ENCODE measurements around the gene LAMP2.

LAMP2 gene

GRCh38 chrX:120401301-120401700 lies 67.8 kb downstream of the LAMP2 start:
- H3K36me3 Mint-ChIP-seq (ENCODE audit: low read depth): no peaks in the 10 kb centered on the region
- no peaks in the 10 kb centered on the region for H3K27me3 Mint-ChIP-seq (ENCODE audit: low read depth)
- H3K27ac Mint-ChIP-seq: no peak overlapping the region
- H3K4me1 Mint-ChIP-seq: no peaks in the 10 kb centered on the region
- no peak for TF ChIP-seq CTCF (IDR thresholded peaks at IDR 0.05; ENCODE audit: unreplicated experiment in 3 of 3)
- H3K9me3 Mint-ChIP-seq: peaks cover 11% of the 10 kb centered on the region
- no peak overlapping the region for H3K4me3 Mint-ChIP-seq

GRCh38 chrX:120380699-120381098 lies 88.4 kb downstream of the LAMP2 start:
- peaks cover 13% of the 10 kb centered on the region for H3K9me3 Mint-ChIP-seq
- TF ChIP-seq CTCF (IDR thresholded peaks at IDR 0.05; ENCODE audit: unreplicated experiment in 3 of 3): no peak
- H3K27me3 Mint-ChIP-seq (ENCODE audit: low read depth): no peaks in the 10 kb centered on the region
- no peak overlapping the region for H3K4me3 Mint-ChIP-seq
- no peaks in the 10 kb centered on the region for H3K36me3 Mint-ChIP-seq (ENCODE audit: low read depth)
- no peak overlapping the region for H3K27ac Mint-ChIP-seq
- H3K4me1 Mint-ChIP-seq: no peaks in the 10 kb centered on the region

- TF ChIP-seq CTCF (IDR thresholded peaks at IDR 0.05; ENCODE audit: unreplicated experiment in 3 of 3): no peak
- Mint-ChIP-seq H3K4me1 (no peaks in the 10 kb centered on the region), H3K9me3 (peaks cover 13% of the 10 kb centered on the region), H3K27ac (no peak overlapping the region), H3K27me3 (ENCODE audit: low read depth) (no peaks in the 10 kb centered on the region), H3K36me3 (ENCODE audit: low read depth) (no peaks in the 10 kb centered on the region), H3K4me3 (no peak overlapping the region)
These were observed 89.0 kb downstream of the LAMP2 start for GRCh38 chrX:120379937-120380681.

- Mint-ChIP-seq H3K4me3 (no peak overlapping the region), H3K9me3 (peaks cover 5% of the 10 kb centered on the region), H3K4me1 (no peaks in the 10 kb centered on the region), H3K27ac (no peak overlapping the region), H3K27me3 (ENCODE audit: low read depth) (no peaks in the 10 kb centered on the region), H3K36me3 (ENCODE audit: low read depth) (no peaks in the 10 kb centered on the region)
- no peak for TF ChIP-seq CTCF (IDR thresholded peaks at IDR 0.05; ENCODE audit: unreplicated experiment in 3 of 3)
These were observed 90.5 kb downstream of the LAMP2 start for GRCh38 chrX:120378570-120378969.
